Adrenal gland (tissue), 12 donors: Measurements from ENCODE around the gene KCNMA1. TPM values are rescaled to one million over a fixed set of nuclear protein-coding genes. Genes with fewer than 3 reads are reported as not detected.

ENCODE experiments used
- DNase-seq, 7 donors: peaks; one replicate each; pipeline ENCODE4 v3.0.0-alpha.2; 2019 to 2020
- H3K27ac ChIP-seq, 5 donors: fragments of 200-600 bp; sonication (generic) in 4 of 5; 1 replicate in 3 of 5; 2 replicates in 2 of 5; pipeline versions ENCODE4 v1.5.1 to v1.8.0; 2016 to 2020; ENCODE audit warnings: mild to moderate bottlenecking in 1 of 5
- H3K27me3 ChIP-seq: fragments of 200-600 bp; 2 replicates; pipeline ENCODE4 v1.8.0; 2021
- H3K36me3 ChIP-seq, 2 donors: fragments of 200-600 bp; replicated peaks in 1 of 2; 1 replicate in 1 of 2; 2 replicates in 1 of 2; pipeline versions ENCODE4 v1.5.1 to v1.8.0; 2018 to 2022
- H3K4me1 ChIP-seq, 2 donors: fragments of 200-600 bp; replicated peaks in 1 of 2; 1 replicate in 1 of 2; 2 replicates in 1 of 2; pipeline versions ENCODE4 v1.5.1 to v1.8.0; 2018 to 2021
- H3K4me3 ChIP-seq, 4 donors: fragments of 200-600 bp; sonication (generic) in 3 of 4; one replicate each; pipeline ENCODE4 v1.5.1; 2016 to 2018
- H3K9me3 ChIP-seq, 3 donors: fragments of 200-600 bp; sonication (generic) in 1 of 3; replicated peaks in 1 of 3; 1 replicate in 2 of 3; 2 replicates in 1 of 3; pipeline versions ENCODE4 v1.5.1 to v1.8.0; 2016 to 2021
- POLR2A ChIP-seq, 2 donors: fragments of 450-650 bp; IDR thresholded peaks; one replicate each; pipeline ENCODE4 v1.6.1; 2017; ENCODE audit warnings: antibody characterized with exemption in 2 of 2, mild to moderate bottlenecking in 2 of 2, moderate library complexity in 1 of 2
- WGBS, 4 donors: extraction: QIAGEN DNeasy Blood & Tissue Kit in 2 of 4; methylation state at CpG; one replicate each; pipeline versions ENCODE4 v1.1.5 to v1.1.7; 2013 to 2017; 5-methylcytosine and 5-hydroxymethylcytosine counted together
- intact Hi-C, 2 donors: fragments of 100-400 bp; cut with DNase I; formaldehyde crosslinking; loops; one replicate each; pipeline versions ENCODE4 v1.14.1 to v1.15.0; 2022 to 2023
- polyA plus RNA-seq, 3 donors: library from polyadenylated mRNA; stranded (reverse); fragments of 200-250 nt in 2 of 3; fragments of 350-450 nt in 1 of 3; fragmentation: Illumina TruSeq in 1 of 3; extraction: RNeasy Lipid Tissue Mini Kit (QIAGEN cat#74804) in 1 of 3; gene quantifications; one replicate each; pipeline ENCODE4 v1.2.3, GENCODE V29; 2013 to 2014
- total RNA-seq, 9 donors: library from RNA; depleted of rRNA in 4 of 9; stranded (reverse); fragments of >200 nt in 4 of 9; fragments of 120-200 nt in 1 of 9; fragmentation: NEBNext Ultra II Directional in 1 of 9; extraction: Animal tissue kit (Norgen Biotek cat#: 25700) in 1 of 9; gene quantifications; one replicate each; pipeline versions ENCODE4 v1.1.0 to v1.2.4, GENCODE V29; 2013 to 2023
- TF ChIP-seq, protein P1 (sequence below), 6 experiments: fragments of 450-650 bp in 4 of 6; fragments of 200-600 bp in 2 of 6; sonication (generic) in 1 of 6; IDR thresholded peaks; 1 replicate in 5 of 6; 2 replicates in 1 of 6; pipeline versions ENCODE4 v1.5.1 to v1.8.0; 2016 to 2021; ENCODE audit warnings: antibody characterized with exemption in 6 of 6, mild to moderate bottlenecking in 2 of 6, moderate library complexity in 1 of 6
- donor health status: healthy with polysubstance abuse.
- donor health status: Bipolar disorder and iron deficiency.
- donor health status: DM: yes; HTN: yes; CAD: no.
- donor health status: DM: no; HTN: no; CAD: no.
- donor health status: DM: no; HTN: no; CAD: no.
- donor health status: DM: yes; HTN: yes; CAD: no.

KCNMA1 gene
- total and polyA plus RNA-seq, 12 donors = 6.4 to 37.7 (median 13.4) TPM

GRCh38 chr10:77565590-77566023 is 72.0 kb downstream of the KCNMA1 start:
- no peak overlapping the region for H3K27ac ChIP-seq
- intact Hi-C loops = no loop called here

GRCh38 chr10:77564731-77565589 is 72.6 kb downstream of the KCNMA1 start:
- H3K9me3 ChIP-seq = no peaks in the 10 kb centered on the region
- WGBS, 4 donors = 61 to 64% (median 62%) methylated on average over 7 to 10 of the region's 10 CpGs
- H3K27ac ChIP-seq = no peak overlapping the region
- intact Hi-C loops = no loop called here
- no peak overlapping the region for H3K4me3 ChIP-seq
- TF ChIP-seq, protein P1, sequence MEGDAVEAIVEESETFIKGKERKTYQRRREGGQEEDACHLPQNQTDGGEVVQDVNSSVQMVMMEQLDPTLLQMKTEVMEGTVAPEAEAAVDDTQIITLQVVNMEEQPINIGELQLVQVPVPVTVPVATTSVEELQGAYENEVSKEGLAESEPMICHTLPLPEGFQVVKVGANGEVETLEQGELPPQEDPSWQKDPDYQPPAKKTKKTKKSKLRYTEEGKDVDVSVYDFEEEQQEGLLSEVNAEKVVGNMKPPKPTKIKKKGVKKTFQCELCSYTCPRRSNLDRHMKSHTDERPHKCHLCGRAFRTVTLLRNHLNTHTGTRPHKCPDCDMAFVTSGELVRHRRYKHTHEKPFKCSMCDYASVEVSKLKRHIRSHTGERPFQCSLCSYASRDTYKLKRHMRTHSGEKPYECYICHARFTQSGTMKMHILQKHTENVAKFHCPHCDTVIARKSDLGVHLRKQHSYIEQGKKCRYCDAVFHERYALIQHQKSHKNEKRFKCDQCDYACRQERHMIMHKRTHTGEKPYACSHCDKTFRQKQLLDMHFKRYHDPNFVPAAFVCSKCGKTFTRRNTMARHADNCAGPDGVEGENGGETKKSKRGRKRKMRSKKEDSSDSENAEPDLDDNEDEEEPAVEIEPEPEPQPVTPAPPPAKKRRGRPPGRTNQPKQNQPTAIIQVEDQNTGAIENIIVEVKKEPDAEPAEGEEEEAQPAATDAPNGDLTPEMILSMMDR (IDR thresholded peaks at IDR 0.05) = no peak
- TF ChIP-seq POLR2A (IDR thresholded peaks at IDR 0.05) = no peak
- H3K36me3 ChIP-seq = no peaks in the 10 kb centered on the region
- no peaks in the 10 kb centered on the region for H3K4me1 ChIP-seq
- H3K27me3 ChIP-seq = peaks cover 4% of the 10 kb centered on the region
- no peak for DNase-seq

More at GRCh38 chr10:77565590-77566023, 72.0 kb downstream of the KCNMA1 start:
- Histone ChIP-seq H3K4me3 (no peak overlapping the region), H3K27me3 (peaks cover 4% of the 10 kb centered on the region), H3K9me3 (no peaks in the 10 kb centered on the region), H3K4me1 (no peaks in the 10 kb centered on the region), H3K36me3 (no peaks in the 10 kb centered on the region)
- DNase-seq = no peak
- TF ChIP-seq, protein P1 (IDR thresholded peaks at IDR 0.05) = no peak
- 66 to 78% (median 74%) methylated on average over 4 of the region's 4 CpGs for WGBS, 4 donors

GRCh38 chr10:77563638-77564270 is 73.9 kb downstream of the KCNMA1 start:
- intact Hi-C loops = no loop called here
- Histone ChIP-seq H3K27ac (no peak overlapping the region), H3K9me3 (no peaks in the 10 kb centered on the region), H3K27me3 (peaks cover 4% of the 10 kb centered on the region), H3K4me1 (no peaks in the 10 kb centered on the region), H3K4me3 (no peak overlapping the region), H3K36me3 (no peaks in the 10 kb centered on the region)
- TF ChIP-seq, protein P1 (IDR thresholded peaks at IDR 0.05) = no peak
- no peak for TF ChIP-seq POLR2A (IDR thresholded peaks at IDR 0.05)
- no peak for DNase-seq
- 84 to 92% (median 87%) methylated on average over 9 of the region's 9 CpGs for WGBS, 4 donors

GRCh38 chr10:77562742-77563141 is 74.9 kb downstream of the KCNMA1 start:
- no peaks in the 10 kb centered on the region for H3K36me3 ChIP-seq
- no peak overlapping the region for H3K4me3 ChIP-seq
- H3K27ac ChIP-seq = no peak overlapping the region
- TF ChIP-seq, protein P1 (IDR thresholded peaks at IDR 0.05) = no peak
- no peak for TF ChIP-seq POLR2A (IDR thresholded peaks at IDR 0.05)
- DNase-seq = no peak
- WGBS, 4 donors = 36 to 87% (median 77%) methylated on average over 3 of the region's 3 CpGs
- intact Hi-C loops = no loop called here
- H3K4me1 ChIP-seq = no peaks in the 10 kb centered on the region
- H3K9me3 ChIP-seq = no peaks in the 10 kb centered on the region
- peaks cover 4% of the 10 kb centered on the region for H3K27me3 ChIP-seq
